Measurements from ENCODE around the gene TBCD. TPM values are rescaled to one million over a fixed set of nuclear protein-coding genes. Genes with fewer than 3 reads are reported as not detected.

TBCD gene
- total RNA-seq, 1 donor from 2014 or later, result 104 TPM

DNA sequence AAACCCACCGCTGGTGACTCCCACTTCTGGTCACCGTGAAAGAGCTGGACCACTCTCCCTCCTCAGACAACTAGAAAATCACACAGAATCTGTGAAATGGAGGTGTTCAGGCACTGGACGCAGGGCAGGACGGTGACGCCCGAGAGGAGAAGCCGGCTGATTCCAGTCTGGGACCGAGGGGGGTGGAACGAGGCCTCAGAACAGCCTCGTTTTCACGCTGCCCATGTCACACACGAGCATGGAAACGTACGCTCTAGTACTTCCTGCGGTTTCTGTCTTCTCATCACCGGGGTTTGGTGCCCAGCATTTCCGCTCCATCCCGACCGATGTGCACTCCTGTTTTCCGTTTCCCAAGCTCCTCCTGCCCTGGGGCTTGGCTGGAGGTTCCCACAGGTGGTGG is 225.7 kb downstream of the TBCD start:
- Mint-ChIP-seq H3K27me3 (no peaks in the 10 kb centered on the region), H3K4me3 (no peak overlapping the region), H3K9me3 (no peaks in the 10 kb centered on the region), H3K36me3 (peaks cover 3% of the 10 kb centered on the region), H3K27ac (no peak overlapping the region), H3K4me1 (ENCODE audit: unreplicated experiment) (no peaks in the 10 kb centered on the region)
- TF ChIP-seq, protein P1, sequence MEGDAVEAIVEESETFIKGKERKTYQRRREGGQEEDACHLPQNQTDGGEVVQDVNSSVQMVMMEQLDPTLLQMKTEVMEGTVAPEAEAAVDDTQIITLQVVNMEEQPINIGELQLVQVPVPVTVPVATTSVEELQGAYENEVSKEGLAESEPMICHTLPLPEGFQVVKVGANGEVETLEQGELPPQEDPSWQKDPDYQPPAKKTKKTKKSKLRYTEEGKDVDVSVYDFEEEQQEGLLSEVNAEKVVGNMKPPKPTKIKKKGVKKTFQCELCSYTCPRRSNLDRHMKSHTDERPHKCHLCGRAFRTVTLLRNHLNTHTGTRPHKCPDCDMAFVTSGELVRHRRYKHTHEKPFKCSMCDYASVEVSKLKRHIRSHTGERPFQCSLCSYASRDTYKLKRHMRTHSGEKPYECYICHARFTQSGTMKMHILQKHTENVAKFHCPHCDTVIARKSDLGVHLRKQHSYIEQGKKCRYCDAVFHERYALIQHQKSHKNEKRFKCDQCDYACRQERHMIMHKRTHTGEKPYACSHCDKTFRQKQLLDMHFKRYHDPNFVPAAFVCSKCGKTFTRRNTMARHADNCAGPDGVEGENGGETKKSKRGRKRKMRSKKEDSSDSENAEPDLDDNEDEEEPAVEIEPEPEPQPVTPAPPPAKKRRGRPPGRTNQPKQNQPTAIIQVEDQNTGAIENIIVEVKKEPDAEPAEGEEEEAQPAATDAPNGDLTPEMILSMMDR (conservative IDR thresholded peaks at IDR 0.05), result no peak
- no peak for DNase-seq (ENCODE audit: extremely low spot score, unreplicated experiment)

DNA sequence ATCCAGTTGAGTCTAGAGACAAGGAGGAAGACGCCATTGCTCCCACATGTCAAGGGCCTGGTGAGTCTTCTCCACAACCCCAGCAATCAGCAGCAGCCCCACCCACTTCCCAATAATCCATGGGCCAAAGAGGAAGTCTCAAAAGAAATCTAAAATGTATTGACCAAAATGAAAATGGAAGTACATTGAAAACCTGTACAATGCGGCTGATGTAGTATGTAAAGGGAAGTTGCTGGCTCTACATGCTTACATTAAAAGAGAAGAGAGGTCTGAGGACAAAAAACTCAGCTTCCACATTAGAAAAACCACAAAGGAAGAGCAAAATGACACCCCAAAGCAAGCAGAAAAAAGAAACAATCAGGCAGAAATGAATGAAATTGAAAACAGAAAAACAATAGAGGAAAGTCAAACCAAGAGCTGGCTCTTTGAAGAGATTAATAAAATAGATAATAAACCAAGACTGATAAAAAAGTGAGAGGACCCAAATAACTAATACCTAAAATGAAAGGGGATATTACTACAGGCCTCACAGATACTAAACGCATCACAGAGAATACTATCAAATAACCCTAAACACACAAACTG is 227.0 kb downstream of the TBCD start:
- DNase-seq (ENCODE audit: extremely low spot score, unreplicated experiment), result no peak
- Mint-ChIP-seq H3K36me3 (peaks cover 3% of the 10 kb centered on the region), H3K27me3 (no peaks in the 10 kb centered on the region), H3K4me3 (no peak overlapping the region), H3K9me3 (no peaks in the 10 kb centered on the region), H3K27ac (no peak overlapping the region), H3K4me1 (ENCODE audit: unreplicated experiment) (no peaks in the 10 kb centered on the region)
- TF ChIP-seq, protein P1 (conservative IDR thresholded peaks at IDR 0.05), result no peak

DNA sequence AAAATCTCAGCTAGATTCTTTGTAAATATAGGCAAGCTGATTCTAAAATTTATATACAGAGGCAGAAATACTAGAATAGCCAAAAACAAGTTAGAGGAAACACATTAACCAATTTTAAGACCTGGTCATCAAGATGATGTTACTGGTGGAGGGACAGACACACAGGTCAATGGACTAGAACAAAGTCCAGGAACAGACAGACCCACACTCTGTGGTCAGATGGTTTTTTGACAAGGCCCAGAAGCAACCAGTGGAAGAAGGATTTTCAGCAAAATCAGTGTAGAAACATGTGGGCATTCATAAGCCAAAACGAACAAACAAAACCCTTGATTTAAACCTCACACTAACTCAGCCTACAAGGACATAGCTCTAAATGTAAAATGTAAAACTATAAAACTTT is 227.9 kb downstream of the TBCD start:
- TF ChIP-seq, protein P1 (conservative IDR thresholded peaks at IDR 0.05), result no peak
- peaks cover 3% of the 10 kb centered on the region for H3K36me3 Mint-ChIP-seq
- H3K9me3 Mint-ChIP-seq, result no peaks in the 10 kb centered on the region
- no peak overlapping the region for H3K4me3 Mint-ChIP-seq
- H3K27ac Mint-ChIP-seq, result no peak overlapping the region
- DNase-seq (ENCODE audit: extremely low spot score, unreplicated experiment), result no peak
- H3K27me3 Mint-ChIP-seq, result no peaks in the 10 kb centered on the region
- H3K4me1 Mint-ChIP-seq (ENCODE audit: unreplicated experiment), result no peaks in the 10 kb centered on the region

DNA sequence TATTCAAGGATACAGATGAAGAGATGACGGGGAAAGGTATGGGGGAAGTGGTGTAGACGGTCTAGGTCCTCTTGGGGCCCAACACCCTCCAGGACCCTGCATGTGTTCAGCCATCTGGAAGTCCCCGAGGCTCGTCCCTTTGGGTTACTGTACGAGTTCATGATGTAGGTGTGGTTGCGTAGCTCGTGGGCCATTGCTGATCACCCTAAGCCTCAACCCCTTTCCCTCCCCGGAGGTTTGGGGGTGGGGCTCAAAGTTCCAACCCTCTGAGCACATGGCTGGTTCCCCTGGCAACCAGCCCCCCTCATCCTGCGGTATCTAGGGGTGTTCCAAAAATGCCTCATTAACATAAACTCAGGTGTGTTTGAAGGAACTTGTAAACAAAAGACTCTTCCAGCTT is 228.8 kb downstream of the TBCD start:
- no peak overlapping the region for H3K27ac Mint-ChIP-seq
- no peak for DNase-seq (ENCODE audit: extremely low spot score, unreplicated experiment)
- no peak overlapping the region for H3K4me3 Mint-ChIP-seq
- TF ChIP-seq, protein P1 (conservative IDR thresholded peaks at IDR 0.05), result no peak
- H3K4me1 Mint-ChIP-seq (ENCODE audit: unreplicated experiment), result peaks cover 4% of the 10 kb centered on the region
- no peaks in the 10 kb centered on the region for H3K27me3 Mint-ChIP-seq
- no peaks in the 10 kb centered on the region for H3K9me3 Mint-ChIP-seq
- H3K36me3 Mint-ChIP-seq, result peaks cover 3% of the 10 kb centered on the region

DNA sequence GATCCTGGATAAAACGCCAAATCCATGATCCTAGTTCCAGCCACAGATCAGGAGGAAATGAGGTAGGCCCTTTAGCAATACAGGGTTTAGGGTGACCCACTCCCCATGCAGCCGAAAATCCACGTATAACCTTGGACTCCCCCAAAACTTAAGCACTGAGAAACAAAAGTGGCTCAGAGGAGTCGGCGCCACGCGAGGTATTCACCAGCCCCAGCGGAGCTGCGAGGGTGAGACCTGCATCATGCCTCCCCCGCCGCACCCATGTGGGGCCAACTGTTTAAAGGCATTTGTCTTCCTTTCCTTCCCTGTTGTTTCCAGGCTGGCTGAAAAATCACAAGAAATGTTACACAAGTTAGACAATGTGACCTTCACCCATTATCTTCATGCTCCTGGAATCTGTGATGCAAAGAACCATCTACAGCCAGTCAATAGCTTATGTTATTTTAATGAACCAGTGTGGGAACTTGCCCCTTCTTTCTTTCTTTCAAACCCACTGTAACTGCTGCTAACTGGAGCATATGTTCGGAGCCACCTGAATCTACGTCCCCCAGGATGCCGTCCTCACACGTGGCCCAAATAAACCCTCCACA is 229.4 kb downstream of the TBCD start:
- Mint-ChIP-seq H3K4me3 (no peak overlapping the region), H3K9me3 (no peaks in the 10 kb centered on the region), H3K36me3 (peaks cover 3% of the 10 kb centered on the region), H3K27me3 (no peaks in the 10 kb centered on the region), H3K4me1 (ENCODE audit: unreplicated experiment) (peaks cover 10% of the 10 kb centered on the region), H3K27ac (no peak overlapping the region)
- TF ChIP-seq, protein P1 (conservative IDR thresholded peaks at IDR 0.05), result no peak
- DNase-seq (ENCODE audit: extremely low spot score, unreplicated experiment), result no peak

Data from type B pancreatic cell (in vitro differentiated cells).